BLaER1 (cell line): Measurements from ENCODE around the gene PCDHGA12.
A peak's percentile ranks its signal among the peaks of the same experiment; 100 is the strongest.

Experiments
- H3K27ac ChIP-seq: shearing (Covaris generic); formaldehyde crosslinking; 2 replicates; pipeline ENCODE4 v1.8.1; 2022
- H3K27me3 ChIP-seq: shearing (Covaris generic); formaldehyde crosslinking; 2 replicates; pipeline ENCODE4 v1.8.1; 2022
- H3K36me3 ChIP-seq: shearing (Covaris generic); formaldehyde crosslinking; 2 replicates; pipeline ENCODE4 v1.8.1; 2022
- H3K4me1 ChIP-seq: shearing (Covaris generic); formaldehyde crosslinking; 2 replicates; pipeline ENCODE4 v1.8.1; 2022
- H3K4me2 ChIP-seq: shearing (Covaris generic); formaldehyde crosslinking; 2 replicates; pipeline ENCODE4 v1.8.1; 2022
- H3K4me3 ChIP-seq: shearing (Covaris generic); formaldehyde crosslinking; 2 replicates; pipeline ENCODE4 v1.8.1; 2022
- H3K9ac ChIP-seq: shearing (Covaris generic); formaldehyde crosslinking; 2 replicates; pipeline ENCODE4 v1.8.1; 2022
- H3K9me3 ChIP-seq: shearing (Covaris generic); formaldehyde crosslinking; 2 replicates; pipeline ENCODE4 v1.8.1; 2022
- H4K20me1 ChIP-seq: shearing (Covaris generic); formaldehyde crosslinking; 2 replicates; pipeline ENCODE4 v1.8.1; 2022
- Cebpa-rat ChIP-seq: shearing (Covaris generic); IDR thresholded peaks from 2 replicates; pipeline ENCODE4 v1.8.1; 2022

Gene PCDHGA12

GRCh38 chr5:141440341-141440740 lies 10.0 kb downstream of the PCDHGA12 start:
- no peaks in the 10 kb centered on the region for H3K4me1 ChIP-seq
- H3K4me2 ChIP-seq = no peak overlapping the region
- peaks cover 50% of the 10 kb centered on the region for H3K9me3 ChIP-seq
- no peak overlapping the region for H3K4me3 ChIP-seq
- no peaks in the 10 kb centered on the region for H4K20me1 ChIP-seq
- H3K9ac ChIP-seq = no peak overlapping the region
- no peak for TF ChIP-seq Cebpa-rat
- no peak overlapping the region for H3K27ac ChIP-seq
- peaks cover 20% of the 10 kb centered on the region for H3K36me3 ChIP-seq
- no peaks in the 10 kb centered on the region for H3K27me3 ChIP-seq

GRCh38 chr5:141441571-141442170 lies 11.4 kb downstream of the PCDHGA12 start:
- H3K4me2 ChIP-seq = no peak overlapping the region
- H4K20me1 ChIP-seq = no peaks in the 10 kb centered on the region
- no peaks in the 10 kb centered on the region for H3K27me3 ChIP-seq
- H3K36me3 ChIP-seq = peaks cover 20% of the 10 kb centered on the region
- no peaks in the 10 kb centered on the region for H3K4me1 ChIP-seq
- peaks cover 40% of the 10 kb centered on the region for H3K9me3 ChIP-seq
- H3K27ac ChIP-seq = no peak overlapping the region
- TF ChIP-seq Cebpa-rat = no peak
- H3K9ac ChIP-seq = no peak overlapping the region
- H3K4me3 ChIP-seq = no peak overlapping the region

GRCh38 chr5:141465351-141465750 lies 35.0 kb downstream of the PCDHGA12 start:
- no peaks in the 10 kb centered on the region for H3K9me3 ChIP-seq
- no peak overlapping the region for H3K4me2 ChIP-seq
- H3K36me3 ChIP-seq = no peaks in the 10 kb centered on the region
- no peak for TF ChIP-seq Cebpa-rat
- no peaks in the 10 kb centered on the region for H3K27me3 ChIP-seq
- H3K9ac ChIP-seq = no peak overlapping the region
- no peak overlapping the region for H3K27ac ChIP-seq
- H3K4me1 ChIP-seq = no peaks in the 10 kb centered on the region
- H4K20me1 ChIP-seq = no peaks in the 10 kb centered on the region
- H3K4me3 ChIP-seq = no peak overlapping the region

GRCh38 chr5:141475625-141476131 lies 45.4 kb downstream of the PCDHGA12 start, which contains the start of gene PCDHGC3:
Gene PCDHGC3 (plus strand): TSS chr5:141475966. CDS start chr5:141476117, 151 bp downstream.
- Histone ChIP-seq H3K27me3 (peaks cover 28% of the 10 kb centered on the region), H4K20me1 (peaks cover 19% of the 10 kb centered on the region), H3K4me2 (peak within 1 kb of the TSS; percentile 84), H3K4me3 (peak within 1 kb of the TSS; percentile 79), H3K36me3 (no peaks in the 10 kb centered on the region), H3K9ac (peak within 1 kb of the TSS; percentile 81), H3K9me3 (no peaks in the 10 kb centered on the region), H3K27ac (peak within 1 kb of the TSS; percentile 61), H3K4me1 (peaks cover 41% of the 10 kb centered on the region)
- no peak for TF ChIP-seq Cebpa-rat

GRCh38 chr5:141476132-141476911 lies 46.0 kb downstream of the PCDHGA12 start:
- Histone ChIP-seq H4K20me1 (peaks cover 19% of the 10 kb centered on the region), H3K9ac (peak overlapping the region; percentile 81), H3K4me1 (peaks cover 47% of the 10 kb centered on the region), H3K4me3 (peak overlapping the region; percentile 79), H3K27me3 (peaks cover 28% of the 10 kb centered on the region), H3K36me3 (peaks cover under 1% of the 10 kb centered on the region; the same call in 1 of the 2 replicates), H3K4me2 (peak overlapping the region; percentile 84), H3K27ac (peak overlapping the region; percentile 61), H3K9me3 (no peaks in the 10 kb centered on the region)
- TF ChIP-seq Cebpa-rat = no peak

GRCh38 chr5:141477044-141477575 lies 46.8 kb downstream of the PCDHGA12 start:
- Histone ChIP-seq H3K9ac (peak overlapping the region; percentile 81), H3K4me2 (peak overlapping the region; percentile 84), H3K27ac (no peak overlapping the region), H3K36me3 (peaks cover 4% of the 10 kb centered on the region; the same call in 1 of the 2 replicates), H3K27me3 (peaks cover 28% of the 10 kb centered on the region), H3K4me1 (peaks cover 51% of the 10 kb centered on the region), H3K4me3 (peak overlapping the region; percentile 79), H4K20me1 (peaks cover 19% of the 10 kb centered on the region), H3K9me3 (no peaks in the 10 kb centered on the region)
- TF ChIP-seq Cebpa-rat = no peak

- peaks cover 51% of the 10 kb centered on the region for H3K4me1 ChIP-seq
- H4K20me1 ChIP-seq = peaks cover 19% of the 10 kb centered on the region
- peak overlapping the region; percentile 79 for H3K4me3 ChIP-seq
- no peaks in the 10 kb centered on the region for H3K9me3 ChIP-seq
- no peak for TF ChIP-seq Cebpa-rat
- peak overlapping the region; percentile 84 for H3K4me2 ChIP-seq
- H3K27me3 ChIP-seq = peaks cover 28% of the 10 kb centered on the region
- peaks cover 4% of the 10 kb centered on the region; the same call in 1 of the 2 replicates for H3K36me3 ChIP-seq
- H3K9ac ChIP-seq = no peak overlapping the region; the same call in 1 of the 2 replicates
- no peak overlapping the region for H3K27ac ChIP-seq
These were observed 47.5 kb downstream of the PCDHGA12 start for GRCh38 chr5:141477815-141478214.

GRCh38 chr5:141478321-141478945 lies 48.1 kb downstream of the PCDHGA12 start:
- Histone ChIP-seq H3K9me3 (no peaks in the 10 kb centered on the region), H3K36me3 (peaks cover 4% of the 10 kb centered on the region; the same call in 1 of the 2 replicates), H3K27me3 (peaks cover 28% of the 10 kb centered on the region), H3K4me2 (peak overlapping the region; percentile 84), H3K9ac (0 out of 2 replicates have a peak overlapping the region, but pooled peaks have one; percentile 33), H3K4me3 (peak overlapping the region; percentile 79), H3K27ac (no peak overlapping the region), H4K20me1 (peaks cover 19% of the 10 kb centered on the region), H3K4me1 (peaks cover 57% of the 10 kb centered on the region)
- no peak for TF ChIP-seq Cebpa-rat

GRCh38 chr5:141479776-141480175 lies 49.5 kb downstream of the PCDHGA12 start:
- no peak overlapping the region for H3K4me3 ChIP-seq
- H3K27me3 ChIP-seq = peaks cover 28% of the 10 kb centered on the region
- peak overlapping the region; percentile 84 for H3K4me2 ChIP-seq
- H3K9ac ChIP-seq = no peak overlapping the region
- TF ChIP-seq Cebpa-rat = no peak
- H4K20me1 ChIP-seq = peaks cover 19% of the 10 kb centered on the region
- no peaks in the 10 kb centered on the region for H3K9me3 ChIP-seq
- no peak overlapping the region for H3K27ac ChIP-seq
- H3K4me1 ChIP-seq = peaks cover 69% of the 10 kb centered on the region
- peaks cover 4% of the 10 kb centered on the region; the same call in 1 of the 2 replicates for H3K36me3 ChIP-seq
